Trophoblast cell (in vitro differentiated cells and primary cell): ENCODE measurements around the gene DIAPH1.
A peak's percentile ranks its signal among the peaks of the same experiment; 100 is the strongest.

Source experiments
- DNase-seq, 2 donors: peaks; one replicate each; pipeline ENCODE4 v3.0.0-alpha.2; 2016
- H2AFZ ChIP-seq: 2 replicates; pipeline ENCODE4 v1.6.1; 2013; ENCODE audit warnings: low read length, moderate library complexity, mild to moderate bottlenecking; ENCODE audit not compliant: insufficient read depth, poor library complexity
- H2AK5ac ChIP-seq: 2 replicates; pipeline ENCODE4 v1.6.1; 2013; ENCODE audit warnings: mild to moderate bottlenecking, low read length
- H2BK120ac ChIP-seq: 2 replicates; pipeline ENCODE4 v1.6.1; 2013; ENCODE audit warnings: low read length, mild to moderate bottlenecking, moderate library complexity; ENCODE audit not compliant: insufficient read depth, poor library complexity
- H2BK12ac ChIP-seq: 2 replicates; pipeline ENCODE4 v1.6.1; 2013; ENCODE audit warnings: mild to moderate bottlenecking, low read length, moderate library complexity
- H2BK5ac ChIP-seq: 2 replicates; pipeline ENCODE4 v1.6.1; 2013; ENCODE audit warnings: low read length, low read depth, moderate library complexity, mild to moderate bottlenecking; ENCODE audit not compliant: poor library complexity
- H3K14ac ChIP-seq: 2 replicates; pipeline ENCODE4 v1.6.1; 2013; ENCODE audit warnings: mild to moderate bottlenecking, low read length
- H3K18ac ChIP-seq: 2 replicates; pipeline ENCODE4 v1.6.1; 2013; ENCODE audit warnings: mild to moderate bottlenecking, low read length
- H3K23ac ChIP-seq: 2 replicates; pipeline ENCODE4 v1.6.1; 2013; ENCODE audit warnings: low read length
- H3K27ac ChIP-seq: 2 replicates; pipeline ENCODE4 v1.5.1; 2013; ENCODE audit warnings: low read depth, mild to moderate bottlenecking, inconsistent platforms, low read length, moderate library complexity
- H3K27me3 ChIP-seq: 2 replicates; pipeline ENCODE4 v1.6.1; 2013; ENCODE audit warnings: inconsistent platforms, mild to moderate bottlenecking, low read length, moderate library complexity; ENCODE audit not compliant: insufficient read depth
- H3K36me3 ChIP-seq, 2 experiments: 1 replicate in 1 of 2; 2 replicates in 1 of 2; pipeline ENCODE4 v1.6.1; 2013; ENCODE audit warnings: low read length in 2 of 2, mild to moderate bottlenecking in 2 of 2, moderate library complexity in 1 of 2; ENCODE audit not compliant: insufficient read depth in 2 of 2, control insufficient read depth in 1 of 2
- H3K4ac ChIP-seq: 2 replicates; pipeline ENCODE4 v1.6.1; 2013; ENCODE audit warnings: low read depth, mild to moderate bottlenecking, low read length, moderate library complexity
- H3K4me1 ChIP-seq, 2 experiments: 1 replicate in 1 of 2; 2 replicates in 1 of 2; pipeline ENCODE4 v1.6.1; 2013; ENCODE audit warnings: low read length in 2 of 2, mild to moderate bottlenecking in 2 of 2, moderate library complexity in 1 of 2; ENCODE audit not compliant: insufficient read depth in 2 of 2, control insufficient read depth in 1 of 2
- H3K4me2 ChIP-seq: 2 replicates; pipeline ENCODE4 v1.6.1; 2013; ENCODE audit warnings: inconsistent platforms, mild to moderate bottlenecking, low read length, moderate library complexity
- H3K4me3 ChIP-seq: 2 replicates; pipeline ENCODE4 v1.5.1; 2013; ENCODE audit warnings: mild to moderate bottlenecking, low read depth, low read length, inconsistent platforms
- H3K79me1 ChIP-seq: one replicate; pipeline ENCODE4 v1.6.1; 2013; ENCODE audit warnings: low read length
- H3K79me2 ChIP-seq: 2 replicates; pipeline ENCODE4 v1.6.1; 2013; ENCODE audit warnings: low read length, mild to moderate bottlenecking; ENCODE audit not compliant: control insufficient read depth, insufficient read depth, poor library complexity
- H3K9ac ChIP-seq: 2 replicates; pipeline ENCODE4 v1.6.1; 2013; ENCODE audit warnings: mild to moderate bottlenecking, low read length
- H3K9me3 ChIP-seq: 2 replicates; pipeline ENCODE4 v1.6.1; 2013; ENCODE audit warnings: low read depth, mild to moderate bottlenecking, control low read depth, inconsistent platforms, low read length; ENCODE audit not compliant: insufficient read depth
- H4K12ac ChIP-seq: 2 replicates; pipeline ENCODE4 v1.6.1; 2013; ENCODE audit warnings: low read depth, mild to moderate bottlenecking, low read length, moderate library complexity
- H4K8ac ChIP-seq: 2 replicates; pipeline ENCODE4 v1.6.1; 2013; ENCODE audit warnings: low read depth, mild to moderate bottlenecking, low read length, moderate library complexity
- H4K91ac ChIP-seq: one replicate; pipeline ENCODE4 v1.6.1; 2013; ENCODE audit warnings: low read depth, mild to moderate bottlenecking, low read length, moderate library complexity
- WGBS: extraction: QIAGEN DNeasy Blood & Tissue Kit; methylation state at CpG from one replicate; pipeline ENCODE4 v1.1.7; 2013; ENCODE audit warnings: missing lambda C conversion rate; ENCODE audit not compliant: insufficient read length, insufficient coverage; ENCODE audit errors: extremely low coverage; 5-methylcytosine and 5-hydroxymethylcytosine counted together

The DIAPH1 gene

DNA sequence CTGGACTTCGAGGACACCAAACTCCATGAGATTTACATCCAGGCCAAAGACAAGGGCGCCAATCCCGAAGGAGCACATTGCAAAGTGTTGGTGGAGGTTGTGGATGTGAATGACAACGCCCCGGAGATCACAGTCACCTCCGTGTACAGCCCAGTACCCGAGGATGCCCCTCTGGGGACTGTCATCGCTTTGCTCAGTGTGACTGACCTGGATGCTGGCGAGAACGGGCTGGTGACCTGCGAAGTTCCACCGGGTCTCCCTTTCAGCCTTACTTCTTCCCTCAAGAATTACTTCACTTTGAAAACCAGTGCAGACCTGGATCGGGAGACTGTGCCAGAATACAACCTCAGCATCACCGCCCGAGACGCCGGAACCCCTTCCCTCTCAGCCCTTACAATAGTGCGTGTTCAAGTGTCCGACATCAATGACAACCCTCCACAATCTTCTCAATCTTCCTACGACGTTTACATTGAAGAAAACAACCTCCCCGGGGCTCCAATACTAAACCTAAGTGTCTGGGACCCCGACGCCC lies 141.7 kb downstream of the DIAPH1 start:
- Histone ChIP-seq H3K23ac (no peak overlapping the region), H3K4me3 (no peak overlapping the region), H3K79me1 (peaks cover 9% of the 10 kb centered on the region), H3K9me3 (peaks cover 12% of the 10 kb centered on the region), H2BK120ac (no peak overlapping the region), H3K18ac (no peak overlapping the region), H2AFZ (no peak overlapping the region), H3K4me2 (peak overlapping the region; percentile 78), H4K91ac (no peak overlapping the region), H4K8ac (no peak overlapping the region), H3K14ac (no peak overlapping the region), H3K79me2 (no peaks in the 10 kb centered on the region), H2AK5ac (no peak overlapping the region), H3K4me1 (peaks cover 13 to 22% of the 10 kb centered on the region in 2 experiments), H4K12ac (no peak overlapping the region), H2BK12ac (no peak overlapping the region), H3K27me3 (no peaks in the 10 kb centered on the region), H2BK5ac (no peak overlapping the region), H3K9ac (no peak overlapping the region), H3K36me3 (peaks cover 8 to 18% of the 10 kb centered on the region in 2 experiments), H3K4ac (no peak overlapping the region), H3K27ac (no peak overlapping the region)
- whole genome bisulfite sequencing, result no CpG with 5 or more reads among the region's 24 CpGs
- DNase-seq, result no peak

DNA sequence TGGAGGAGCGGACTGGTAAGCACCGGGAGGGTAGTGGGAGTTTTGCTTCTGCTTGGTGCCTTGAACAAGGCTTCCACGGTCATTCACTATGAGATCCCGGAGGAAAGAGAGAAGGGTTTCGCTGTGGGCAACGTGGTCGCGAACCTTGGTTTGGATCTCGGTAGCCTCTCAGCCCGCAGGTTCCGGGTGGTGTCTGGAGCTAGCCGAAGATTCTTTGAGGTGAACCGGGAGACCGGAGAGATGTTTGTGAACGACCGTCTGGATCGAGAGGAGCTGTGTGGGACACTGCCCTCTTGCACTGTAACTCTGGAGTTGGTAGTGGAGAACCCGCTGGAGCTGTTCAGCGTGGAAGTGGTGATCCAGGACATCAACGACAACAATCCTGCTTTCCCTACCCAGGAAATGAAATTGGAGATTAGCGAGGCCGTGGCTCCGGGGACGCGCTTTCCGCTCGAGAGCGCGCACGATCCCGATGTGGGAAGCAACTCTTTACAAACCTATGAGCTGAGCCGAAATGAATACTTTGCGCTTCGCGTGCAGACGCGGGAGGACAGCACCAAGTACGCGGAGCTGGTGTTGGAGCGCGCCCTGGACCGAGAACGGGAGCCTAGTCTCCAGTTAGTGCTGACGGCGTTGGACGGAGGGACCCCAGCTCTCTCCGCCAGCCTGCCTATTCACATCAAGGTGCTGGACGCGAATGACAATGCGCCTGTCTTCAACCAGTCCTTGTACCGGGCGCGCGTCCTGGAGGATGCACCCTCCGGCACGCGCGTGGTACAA lies 142.5 kb downstream of the DIAPH1 start:
- H4K12ac ChIP-seq, result peak overlapping the region; percentile 51
- H3K27ac ChIP-seq, result peak overlapping the region; percentile 73
- peaks cover 8 to 18% of the 10 kb centered on the region in 2 experiments for H3K36me3 ChIP-seq
- H4K8ac ChIP-seq, result peak overlapping the region; percentile 71
- H3K79me1 ChIP-seq, result peaks cover 9% of the 10 kb centered on the region
- DNase-seq, result peak; percentile 30 to 55
- H3K79me2 ChIP-seq, result no peaks in the 10 kb centered on the region
- peak overlapping the region; percentile 18 for H2BK5ac ChIP-seq
- peak overlapping the region; percentile 88 for H4K91ac ChIP-seq
- H2AK5ac ChIP-seq, result no peak overlapping the region
- H2BK12ac ChIP-seq, result peak overlapping the region; percentile 47
- H2AFZ ChIP-seq, result peak overlapping the region; percentile 40
- peaks cover 12% of the 10 kb centered on the region for H3K9me3 ChIP-seq
- no CpG with 5 or more reads among the region's 58 CpGs for WGBS
- H3K23ac ChIP-seq, result no peak overlapping the region
- H2BK120ac ChIP-seq, result peak overlapping the region; percentile 70
- H3K4me3 ChIP-seq, result peak overlapping the region; percentile 72
- peak overlapping the region; percentile 19 for H3K9ac ChIP-seq
- H3K27me3 ChIP-seq, result no peaks in the 10 kb centered on the region
- H3K18ac ChIP-seq, result peak overlapping the region; percentile 67
- H3K4ac ChIP-seq, result peak overlapping the region; percentile 41
- H3K14ac ChIP-seq, result peak overlapping the region; percentile 75
- H3K4me2 ChIP-seq, result peak overlapping the region; percentile 78
- H3K4me1 ChIP-seq, result peaks cover 13 to 22% of the 10 kb centered on the region in 2 experiments

DNA sequence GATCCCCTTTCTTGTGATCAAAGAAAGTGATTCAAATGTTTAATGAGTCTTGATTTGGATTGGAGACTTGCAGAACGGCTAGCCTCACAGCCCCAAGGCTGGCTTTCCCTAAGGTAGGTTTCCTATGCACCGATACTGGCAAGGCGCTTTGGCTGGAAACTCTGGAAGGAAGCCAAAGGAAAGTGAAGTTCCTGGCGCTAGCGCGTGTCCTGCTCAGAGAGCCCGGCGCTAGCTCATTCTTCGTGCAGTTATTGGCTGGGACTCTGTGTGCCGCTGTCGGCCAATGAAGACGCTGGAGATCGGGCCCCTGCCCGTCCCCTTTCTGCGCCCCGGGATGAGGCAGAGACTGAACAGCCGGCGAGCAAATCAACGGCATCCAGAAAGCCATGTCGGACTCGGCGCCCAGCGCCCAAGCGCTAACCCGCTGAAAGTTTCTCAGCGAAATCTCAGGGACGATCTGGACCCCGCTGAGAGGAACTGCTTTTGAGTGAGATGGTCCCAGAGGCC lies 143.1 kb downstream of the DIAPH1 start, which contains the start of gene PCDHGC3:
Gene PCDHGC3, plus strand, starts transcription at position 342 of the 507 bp plus-strand sequence. Its CDS starts 151 bp downstream, at position 493.
- H3K4ac ChIP-seq, result peak within 1 kb of the TSS; percentile 41
- WGBS, result no CpG with 5 or more reads among the region's 28 CpGs
- H4K91ac ChIP-seq, result peak within 1 kb of the TSS; percentile 88
- no peak within 1 kb of the TSS for H3K23ac ChIP-seq
- H3K27me3 ChIP-seq, result no peaks in the 10 kb centered on the region
- peak within 1 kb of the TSS; percentile 72 for H3K4me3 ChIP-seq
- H3K79me2 ChIP-seq, result no peaks in the 10 kb centered on the region
- peak within 1 kb of the TSS; percentile 18 for H2BK5ac ChIP-seq
- H2BK12ac ChIP-seq, result peak within 1 kb of the TSS; percentile 47
- peak within 1 kb of the TSS; percentile 71 for H4K8ac ChIP-seq
- DNase-seq, result peak; percentile 68 to 69
- H3K14ac ChIP-seq, result peak within 1 kb of the TSS; percentile 75
- H2AK5ac ChIP-seq, result no peak within 1 kb of the TSS
- H3K4me1 ChIP-seq, result peaks cover 13 to 22% of the 10 kb centered on the region in 2 experiments
- H3K36me3 ChIP-seq, result peaks cover 8 to 18% of the 10 kb centered on the region in 2 experiments
- peak within 1 kb of the TSS; percentile 73 for H3K27ac ChIP-seq
- peak within 1 kb of the TSS; percentile 40 for H2AFZ ChIP-seq
- peak within 1 kb of the TSS; percentile 78 for H3K4me2 ChIP-seq
- peak within 1 kb of the TSS; percentile 19 for H3K9ac ChIP-seq
- peak within 1 kb of the TSS; percentile 70 for H2BK120ac ChIP-seq
- peaks cover 12% of the 10 kb centered on the region for H3K9me3 ChIP-seq
- H3K79me1 ChIP-seq, result peaks cover 9% of the 10 kb centered on the region
- H4K12ac ChIP-seq, result peak within 1 kb of the TSS; percentile 51
- H3K18ac ChIP-seq, result peak within 1 kb of the TSS; percentile 67

DNA sequence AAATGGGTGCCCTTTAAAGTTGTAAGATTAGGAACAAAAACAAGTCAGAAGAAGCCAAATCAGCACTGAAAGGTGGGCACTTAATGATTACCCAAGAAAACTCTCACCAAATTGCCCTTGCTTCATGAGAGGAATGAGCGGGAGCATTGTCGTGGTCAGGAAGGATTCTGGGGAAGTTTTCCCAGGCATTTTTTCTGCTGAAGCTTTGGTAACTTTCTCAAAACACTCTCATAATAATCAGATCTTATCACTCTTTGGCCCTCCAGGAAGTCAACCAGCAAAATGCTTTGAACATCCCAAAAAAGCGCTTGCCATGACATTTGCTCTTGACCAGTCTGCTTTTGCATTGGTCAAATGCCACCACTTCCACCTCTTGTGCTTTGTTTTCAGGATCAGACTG lies 153.4 kb downstream of the DIAPH1 start:
- no peak overlapping the region for H4K12ac ChIP-seq
- H2BK120ac ChIP-seq, result no peak overlapping the region
- no peak overlapping the region for H3K9ac ChIP-seq
- H2AK5ac ChIP-seq, result no peak overlapping the region
- no peaks in the 10 kb centered on the region for H3K4me1 ChIP-seq
- H2AFZ ChIP-seq, result no peak overlapping the region
- no peak overlapping the region for H3K18ac ChIP-seq
- peak overlapping the region; percentile 21 for H2BK5ac ChIP-seq
- no peak overlapping the region for H4K91ac ChIP-seq
- no peak overlapping the region for H3K14ac ChIP-seq
- no peak overlapping the region for H4K8ac ChIP-seq
- H3K36me3 ChIP-seq, result peaks cover 5 to 10% of the 10 kb centered on the region in 2 experiments
- no peak overlapping the region for H3K4ac ChIP-seq
- H3K4me2 ChIP-seq, result no peak overlapping the region
- H3K27me3 ChIP-seq, result no peaks in the 10 kb centered on the region
- no peaks in the 10 kb centered on the region for H3K9me3 ChIP-seq
- peak; percentile 42 to 60 for DNase-seq
- no peaks in the 10 kb centered on the region for H3K79me2 ChIP-seq
- no peak overlapping the region for H2BK12ac ChIP-seq
- no peak overlapping the region for H3K27ac ChIP-seq
- WGBS, result no CpG with 5 or more reads among the region's 3 CpGs
- no peak overlapping the region for H3K4me3 ChIP-seq
- H3K23ac ChIP-seq, result no peak overlapping the region
- H3K79me1 ChIP-seq, result no peaks in the 10 kb centered on the region
